Left hindlimb (tissue), 1 donor: ENCODE measurements around the gene TAF6.
"Not testable (repeated sequence)": the region's sequence is repeated elsewhere in the genome, so short reads cannot be mapped to it uniquely, and the experiment has no call there.

ENCODE experiments used
- DNase-seq: peaks from one replicate; pipeline ENCODE4 v3.0.0-alpha.2; 2018

The TAF6 gene

GRCh38 chr7:100152404-100152803 is 33.2 kb upstream of the TAF6 start:
- peak; percentile 2 for DNase-seq

DNA sequence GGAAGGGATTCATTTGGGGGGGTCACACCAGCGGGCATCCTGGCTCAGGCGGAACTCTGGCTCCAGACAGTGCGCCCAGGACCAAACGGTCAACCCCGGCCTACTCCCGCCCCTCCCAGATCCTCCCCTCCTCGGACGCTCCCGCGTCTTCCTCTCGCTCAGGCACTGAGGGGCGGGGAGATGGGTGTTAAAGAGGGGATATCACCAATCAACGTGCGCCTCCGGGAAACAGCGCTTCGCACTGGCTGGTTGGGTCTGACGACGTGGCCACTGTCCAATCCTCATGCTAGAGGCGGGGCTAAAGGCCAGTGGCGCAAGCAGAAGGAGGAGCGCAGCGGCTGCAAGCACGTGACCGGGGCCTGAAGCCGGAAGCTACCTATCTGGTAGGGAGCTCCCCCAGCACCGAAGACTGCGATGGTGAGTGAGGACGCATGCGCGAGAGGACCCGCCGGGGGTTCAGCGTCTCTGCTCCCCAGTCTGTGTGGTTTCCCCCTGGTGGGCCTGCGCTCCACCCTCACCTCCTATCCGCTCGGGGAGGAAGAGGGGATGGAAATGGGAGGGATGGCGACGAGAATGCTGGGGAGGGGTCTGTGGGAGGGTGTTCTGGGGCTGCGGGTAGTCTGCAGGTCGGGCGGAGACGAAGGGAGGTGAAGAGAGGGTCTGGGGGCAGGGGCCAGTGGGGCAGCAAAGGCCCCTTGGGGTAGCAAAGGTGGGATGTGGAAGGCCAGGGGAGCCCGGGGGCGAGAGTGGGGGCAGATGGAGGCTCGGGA is 29.6 kb upstream of the TAF6 start, which contains the start of gene LAMTOR4:
Gene LAMTOR4 (plus strand): TSS at position 360 of the 770 bp plus-strand sequence. CDS start 55 bp downstream, at position 415.
- DNase-seq: peak; percentile 99

GRCh38 chr7:100148225-100148558 is 29.0 kb upstream of the TAF6 start:
- no peak for DNase-seq

DNA sequence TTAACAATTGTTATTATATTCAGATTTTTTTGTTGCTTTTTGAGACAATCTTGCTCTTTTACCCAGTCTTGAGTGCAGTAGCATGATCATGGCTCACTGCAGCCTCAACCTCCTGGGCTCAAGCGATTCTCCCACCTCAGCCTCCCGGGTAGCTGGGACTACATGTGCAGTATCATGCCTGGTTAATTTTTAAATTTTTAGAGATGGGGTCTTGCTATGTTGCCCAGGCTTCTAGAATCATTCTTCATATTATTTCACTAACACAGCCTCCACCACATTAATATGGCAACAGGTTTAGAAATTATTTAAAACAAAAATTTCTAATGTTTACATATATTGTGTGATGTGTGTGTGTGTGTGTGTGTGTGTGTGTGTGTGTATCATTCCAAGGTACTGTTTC is 28.1 kb upstream of the TAF6 start:
- DNase-seq: peak; percentile 14

GRCh38 chr7:100146350-100146749 is 27.2 kb upstream of the TAF6 start:
- not testable (repeated sequence) for DNase-seq

GRCh38 chr7:100142461-100142860 is 23.3 kb upstream of the TAF6 start:
- peak; percentile 6 for DNase-seq

DNA sequence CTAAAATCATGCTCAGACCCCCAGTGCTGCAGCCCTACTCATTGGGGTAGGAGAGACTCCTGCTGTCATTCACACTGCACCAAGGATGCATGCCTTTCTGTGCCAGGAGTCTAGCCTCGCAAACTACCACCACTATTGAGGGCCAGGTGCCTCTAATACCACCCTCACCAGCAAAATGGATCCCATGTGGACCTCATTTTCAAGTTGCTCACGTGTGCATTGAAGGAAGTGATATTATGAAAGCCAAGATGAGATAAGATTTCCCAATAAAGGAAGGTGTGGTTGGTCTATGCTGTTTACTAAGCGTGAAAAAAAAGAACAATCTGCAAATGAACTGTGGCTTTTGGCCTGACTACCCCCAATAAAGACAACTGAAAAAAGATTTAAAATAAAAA is 22.4 kb upstream of the TAF6 start:
- peak; percentile 11 for DNase-seq

DNA sequence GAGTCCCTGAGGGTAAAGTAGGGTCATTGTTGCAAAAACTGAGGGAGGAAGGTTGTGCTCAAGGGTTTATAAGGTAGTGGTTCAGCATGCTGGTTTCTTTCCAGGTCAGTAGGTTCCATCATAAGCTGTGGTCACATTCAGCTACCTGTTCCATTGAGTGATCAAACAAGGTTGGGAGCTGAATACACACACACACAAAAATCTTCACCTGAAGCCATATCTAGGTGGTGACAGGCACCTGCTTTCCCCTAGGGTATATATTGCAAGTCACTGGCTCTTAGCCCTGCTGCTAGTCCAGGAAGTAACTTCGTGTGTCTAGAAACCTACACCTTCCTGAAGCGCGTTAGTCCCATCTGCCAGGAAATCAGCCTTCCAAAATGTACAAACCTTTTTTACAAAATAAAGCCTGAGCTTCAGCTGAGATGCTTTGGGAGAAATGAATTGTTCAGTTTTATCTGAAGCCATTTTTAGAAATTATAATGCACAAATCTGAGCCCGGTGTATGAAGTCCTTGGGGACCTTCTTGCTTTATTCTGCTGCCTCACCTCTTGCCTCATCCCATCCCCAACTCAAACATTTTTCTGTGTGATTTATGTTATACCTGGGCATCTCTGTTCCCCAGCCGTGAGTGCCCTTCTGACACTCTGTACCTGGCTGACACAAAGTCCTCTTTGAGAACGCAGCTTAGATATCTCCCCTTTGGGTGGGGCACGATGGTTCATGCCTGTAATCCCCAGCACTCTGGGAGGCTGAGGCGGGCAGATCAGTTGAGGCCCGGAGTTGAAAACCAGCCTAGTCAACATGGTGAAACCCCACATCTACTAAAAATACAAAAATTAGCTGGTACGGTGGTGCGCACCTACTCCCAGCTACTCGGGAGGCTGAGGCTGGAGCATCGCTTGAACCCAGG is 18.9 kb upstream of the TAF6 start:
- DNase-seq: no peak

GRCh38 chr7:100132697-100133151 is 13.6 kb upstream of the TAF6 start:
- peak; percentile 59 for DNase-seq

DNA sequence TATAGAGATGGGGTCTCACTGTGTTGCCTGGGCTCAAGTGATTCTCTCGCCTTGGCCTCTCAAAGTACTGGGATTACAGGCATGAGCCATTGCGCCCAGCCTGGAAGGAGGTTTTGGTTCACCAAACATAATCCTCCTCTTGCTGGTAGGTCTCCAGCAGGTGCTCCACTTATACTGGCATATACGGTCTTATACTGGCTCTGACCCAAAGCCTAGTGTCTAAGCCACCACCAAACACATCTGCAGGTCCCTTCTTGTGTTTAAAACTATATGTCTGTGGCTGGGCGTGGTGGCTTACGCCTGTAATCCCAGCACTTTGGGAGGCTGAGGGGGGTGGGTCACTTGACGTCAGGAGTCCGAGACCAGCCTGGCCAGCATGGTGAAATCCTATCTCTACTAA is 13.0 kb upstream of the TAF6 start:
- no peak for DNase-seq

GRCh38 chr7:100130608-100131453 is 11.7 kb upstream of the TAF6 start:
- peak; percentile 77 for DNase-seq

GRCh38 chr7:100130220-100130607 is 11.1 kb upstream of the TAF6 start:
- DNase-seq: not testable (repeated sequence)

GRCh38 chr7:100128637-100128963 is 9.4 kb upstream of the TAF6 start:
- DNase-seq: no peak

DNA sequence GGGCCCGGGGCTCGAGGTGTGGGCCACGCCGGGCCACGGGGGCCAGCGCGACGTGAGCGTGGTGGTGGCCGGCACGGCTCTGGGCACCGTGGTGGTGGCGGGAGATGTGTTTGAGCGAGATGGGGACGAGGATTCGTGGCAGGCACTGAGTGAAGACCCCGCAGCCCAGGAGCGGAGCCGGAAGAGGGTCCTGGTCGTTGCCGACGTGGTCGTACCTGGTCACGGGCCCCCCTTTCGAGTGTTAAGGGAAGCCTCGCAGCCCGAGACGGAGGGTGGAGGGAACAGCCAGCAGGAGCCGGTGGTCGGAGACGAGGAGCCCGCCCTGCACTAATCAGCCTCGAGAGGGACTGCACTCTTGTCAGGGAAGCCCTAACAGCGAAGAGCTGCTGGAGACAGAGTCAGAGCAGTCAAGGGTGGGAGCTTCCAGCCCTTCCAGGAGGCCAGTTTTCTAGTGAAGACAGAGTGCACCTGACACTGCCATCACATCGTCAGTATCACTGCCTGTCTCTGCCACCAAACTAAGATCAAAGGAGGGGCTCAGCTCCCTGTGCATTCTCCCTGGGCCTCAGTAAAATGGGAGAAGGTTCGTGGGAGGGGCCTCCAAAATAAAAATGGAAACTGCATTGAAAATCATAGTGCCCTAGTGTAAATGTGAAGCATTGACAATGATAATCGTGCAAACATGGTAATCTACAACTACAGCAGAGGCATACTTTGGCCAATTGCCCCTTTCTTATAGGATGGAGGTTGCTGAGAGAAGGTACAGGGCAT is 8.9 kb upstream of the TAF6 start:
- DNase-seq: peak; percentile 57

DNA sequence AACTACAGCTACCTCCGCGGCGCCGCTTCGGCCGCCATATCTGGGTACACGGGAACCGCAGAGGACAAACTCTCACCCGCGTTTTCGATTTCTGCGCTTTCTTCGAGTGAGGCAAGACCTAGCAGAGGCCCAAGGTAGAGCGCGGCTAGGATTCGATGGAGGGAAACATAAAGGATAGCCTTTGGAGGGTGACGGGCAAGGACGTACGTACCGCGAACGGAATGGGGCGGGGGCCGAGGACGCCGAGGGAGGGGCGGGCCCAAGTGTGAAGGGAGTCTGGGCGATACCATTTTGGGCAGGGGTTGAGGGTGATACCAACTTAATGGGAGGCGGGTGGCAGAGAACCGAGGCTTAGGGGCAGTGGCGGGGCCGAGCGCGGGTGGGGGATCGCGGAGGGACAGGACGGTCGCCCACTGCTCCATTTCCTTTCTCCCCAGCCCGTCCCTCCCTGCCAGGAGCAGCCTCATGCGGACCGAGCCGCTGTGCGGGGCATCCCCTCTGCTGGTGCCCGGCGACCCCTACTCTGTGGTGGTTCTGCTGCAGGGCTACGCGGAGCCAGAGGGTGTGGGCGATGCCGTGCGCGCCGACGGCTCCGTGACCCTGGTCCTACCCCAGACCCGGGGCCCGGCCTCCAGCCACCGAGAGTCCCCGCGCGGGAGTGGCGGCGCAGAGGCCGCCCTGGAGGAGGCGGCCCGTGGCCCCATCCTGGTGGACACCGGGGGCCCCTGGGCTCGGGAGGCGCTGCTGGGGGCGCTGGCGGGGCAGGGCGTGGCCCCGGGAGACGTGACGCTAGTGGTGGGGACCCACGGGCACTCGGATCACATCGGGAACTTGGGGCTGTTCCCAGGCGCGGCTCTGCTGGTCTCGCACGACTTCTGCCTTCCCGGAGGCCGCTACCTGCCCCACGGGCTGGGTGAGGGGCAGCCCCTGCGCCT is 8.0 kb upstream of the TAF6 start, which contains the start of gene MBLAC1:
Gene MBLAC1 (plus strand): TSS at position 37 of the 935 bp plus-strand sequence. CDS start 429 bp downstream, at position 466.
- DNase-seq: peak; percentile 94

- DNase-seq: no peak
Observed at GRCh38 chr7:100126239-100126930, 7.2 kb upstream of the TAF6 start.

DNA sequence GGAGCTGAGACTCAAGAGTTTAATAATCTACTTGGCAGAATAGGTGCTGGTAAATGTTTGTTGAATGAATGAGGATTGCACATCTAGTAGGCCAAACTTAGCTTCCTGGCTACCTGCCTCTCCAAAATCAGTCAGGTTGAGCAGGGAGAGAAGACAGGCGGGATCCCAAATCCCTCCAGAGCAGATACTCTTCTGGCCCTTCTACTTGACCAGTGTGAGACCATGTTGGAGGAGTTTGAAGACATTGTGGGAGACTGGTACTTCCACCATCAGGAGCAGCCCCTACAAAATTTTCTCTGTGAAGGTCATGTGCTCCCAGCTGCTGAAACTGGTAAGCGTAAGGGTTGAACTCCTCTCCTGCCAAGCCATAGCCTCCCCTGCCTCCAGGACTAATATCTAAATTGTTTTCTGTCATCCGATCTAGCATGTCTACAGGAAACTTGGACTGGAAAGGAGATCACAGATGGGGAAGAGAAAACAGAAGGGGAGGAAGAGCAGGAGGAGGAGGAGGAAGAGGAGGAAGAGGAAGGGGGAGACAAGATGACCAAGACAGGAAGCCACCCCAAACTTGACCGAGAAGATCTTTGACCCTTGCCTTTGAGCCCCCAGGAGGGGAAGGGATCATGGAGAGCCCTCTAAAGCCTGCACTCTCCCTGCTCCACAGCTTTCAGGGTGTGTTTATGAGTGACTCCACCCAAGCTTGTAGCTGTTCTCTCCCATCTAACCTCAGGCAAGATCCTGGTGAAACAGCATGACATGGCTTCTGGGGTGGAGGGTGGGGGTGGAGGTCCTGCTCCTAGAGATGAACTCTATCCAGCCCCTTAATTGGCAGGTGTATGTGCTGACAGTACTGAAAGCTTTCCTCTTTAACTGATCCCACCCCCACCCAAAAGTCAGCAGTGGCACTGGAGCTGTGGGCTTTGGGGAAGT is 5.4 kb upstream of the TAF6 start:
- no peak for DNase-seq

DNA sequence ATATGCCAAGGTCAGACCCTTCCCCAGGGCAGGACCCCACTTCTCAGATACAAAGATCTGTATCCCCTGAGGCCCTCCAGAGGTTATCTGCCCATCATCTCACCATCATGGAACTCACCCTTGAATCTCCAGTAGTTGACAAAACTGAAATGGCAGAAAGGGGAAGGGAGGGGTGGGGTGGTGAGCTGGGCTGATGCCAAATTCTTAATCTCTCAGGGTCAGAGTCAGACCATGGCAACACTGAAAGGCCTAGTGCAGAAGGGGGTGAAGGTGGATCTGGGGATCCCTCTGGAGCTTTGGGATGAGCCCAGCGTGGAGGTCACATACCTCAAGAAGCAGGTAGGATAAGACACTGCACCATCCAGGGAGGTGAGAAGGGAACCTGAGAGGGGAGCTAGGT is 3.4 kb upstream of the TAF6 start:
- DNase-seq: no peak

GRCh38 chr7:100122067-100122466 is 2.9 kb upstream of the TAF6 start:
- DNase-seq: no peak
